SJSA1 (cell line): Measurements from ENCODE around the gene MINDY4. TPM values are rescaled to one million over a fixed set of nuclear protein-coding genes. Genes with fewer than 3 reads are reported as not detected.

ENCODE experiments used
- DNase-seq, 2 experiments: peaks; one replicate each; pipeline ENCODE4 v3.0.0-alpha.2; 2015 to 2020; ENCODE audit warnings: low spot score in 2 of 2, low read depth in 1 of 2
- H3K27ac ChIP-seq: fragments of 250-450 bp; sonication (Bioruptor Pico); 2 replicates; pipeline ENCODE4 v1.5.1; 2020; ENCODE audit warnings: mild to moderate bottlenecking, moderate library complexity
- H3K27me3 ChIP-seq: fragments of 250-450 bp; sonication (Bioruptor Pico); replicated peaks from 2 replicates; pipeline ENCODE4 v1.5.1; 2020; ENCODE audit warnings: mild to moderate bottlenecking, moderate library complexity
- H3K36me3 ChIP-seq: fragments of 250-450 bp; sonication (Bioruptor Pico); 2 replicates; pipeline ENCODE4 v1.5.1; 2020; ENCODE audit warnings: mild to moderate bottlenecking
- H3K4me1 ChIP-seq: fragments of 250-450 bp; sonication (Bioruptor Pico); replicated peaks from 2 replicates; pipeline ENCODE4 v1.6.1; 2021; ENCODE audit warnings: mild to moderate bottlenecking
- H3K4me3 ChIP-seq: fragments of 250-450 bp; sonication (Bioruptor Pico); 2 replicates; pipeline ENCODE4 v1.5.1; 2020; ENCODE audit warnings: mild to moderate bottlenecking
- H3K9me3 ChIP-seq: fragments of 250-450 bp; sonication (Bioruptor Pico); replicated peaks from 2 replicates; pipeline ENCODE4 v1.5.1; 2020; ENCODE audit warnings: mild to moderate bottlenecking
- total RNA-seq: library from RNA; depleted of rRNA; stranded (reverse); fragments of >200 nt; shearing (Covaris generic); gene quantifications from 2 replicates; pipeline ENCODE4 v1.2.3, GENCODE V29; 2014; rRNA removed

MINDY4 gene
- total RNA-seq = 0.85 and 2.0 TPM in 2 replicates

DNA sequence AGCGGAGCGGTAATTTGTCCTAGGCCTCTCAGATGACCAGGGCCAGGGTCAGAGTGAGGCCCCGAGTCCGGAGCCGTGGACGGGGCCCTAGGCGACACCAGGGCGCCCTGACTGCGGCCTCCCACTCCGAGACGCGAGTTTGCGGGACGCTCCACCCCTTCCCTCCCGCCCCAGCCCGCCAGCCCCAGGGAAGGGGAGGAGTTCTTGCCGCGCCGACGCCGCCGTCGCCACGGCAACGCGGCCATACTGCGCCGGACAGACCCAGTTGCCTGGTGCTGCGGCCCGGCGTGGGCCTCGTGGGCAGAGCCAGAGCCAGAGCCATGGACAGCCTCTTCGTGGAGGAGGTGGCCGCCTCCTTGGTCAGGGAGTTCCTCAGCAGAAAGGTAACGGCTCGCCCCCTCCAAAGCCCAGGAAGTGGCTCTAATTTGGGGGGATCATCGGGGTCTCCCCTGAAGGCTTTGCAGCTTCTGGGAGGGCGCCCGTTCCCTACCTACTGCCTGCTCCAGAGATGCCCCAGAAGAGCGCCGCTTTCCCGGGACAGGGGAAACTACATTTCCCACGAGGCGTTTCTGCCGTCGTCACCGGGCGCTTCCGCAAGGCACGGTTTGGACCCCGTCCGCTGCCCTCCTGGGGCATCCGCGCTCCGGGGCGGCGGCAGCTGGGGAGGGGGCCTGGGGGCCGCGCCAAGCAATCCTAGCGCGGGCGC lies at the start of gene MINDY4:
TSS of gene MINDY4 (plus strand) at position 244 of the 706 bp plus-strand sequence. CDS start at position 321, 77 bp downstream.
- DNase-seq = peak; percentile 80 to 81
- no peaks in the 10 kb centered on the region for H3K27me3 ChIP-seq
- peak within 1 kb of the TSS; percentile 56 for H3K4me3 ChIP-seq
- H3K9me3 ChIP-seq = no peaks in the 10 kb centered on the region
- peaks cover 12% of the 10 kb centered on the region for H3K4me1 ChIP-seq
- H3K36me3 ChIP-seq = no peaks in the 10 kb centered on the region
- H3K27ac ChIP-seq = peak within 1 kb of the TSS; percentile 80

DNA sequence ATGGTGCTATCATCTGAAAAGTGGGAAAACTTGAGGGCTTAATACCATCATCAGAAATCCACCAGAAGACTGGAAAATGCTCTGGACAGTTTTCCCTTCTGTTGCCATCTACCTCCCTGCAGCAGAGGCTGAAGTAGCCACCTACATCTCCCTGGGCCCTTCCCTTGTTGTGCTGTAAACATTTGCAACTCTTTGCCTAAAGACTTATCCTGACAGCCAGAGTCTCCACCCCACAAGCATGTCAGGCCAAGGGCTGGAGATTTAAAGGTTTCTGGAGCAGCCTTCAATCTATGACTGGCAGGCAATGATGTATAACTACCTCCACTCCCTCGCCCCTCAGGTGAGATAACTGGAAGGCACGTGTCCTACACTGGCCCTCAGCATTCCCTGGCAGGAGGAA lies 49.0 kb upstream of the MINDY4 start:
- Histone ChIP-seq H3K9me3 (peaks cover 4% of the 10 kb centered on the region; the same call in 1 of the 2 replicates), H3K36me3 (no peaks in the 10 kb centered on the region), H3K4me3 (no peak overlapping the region), H3K27ac (no peak overlapping the region), H3K27me3 (peaks cover 12% of the 10 kb centered on the region), H3K4me1 (no peaks in the 10 kb centered on the region)
- DNase-seq = no peak

DNA sequence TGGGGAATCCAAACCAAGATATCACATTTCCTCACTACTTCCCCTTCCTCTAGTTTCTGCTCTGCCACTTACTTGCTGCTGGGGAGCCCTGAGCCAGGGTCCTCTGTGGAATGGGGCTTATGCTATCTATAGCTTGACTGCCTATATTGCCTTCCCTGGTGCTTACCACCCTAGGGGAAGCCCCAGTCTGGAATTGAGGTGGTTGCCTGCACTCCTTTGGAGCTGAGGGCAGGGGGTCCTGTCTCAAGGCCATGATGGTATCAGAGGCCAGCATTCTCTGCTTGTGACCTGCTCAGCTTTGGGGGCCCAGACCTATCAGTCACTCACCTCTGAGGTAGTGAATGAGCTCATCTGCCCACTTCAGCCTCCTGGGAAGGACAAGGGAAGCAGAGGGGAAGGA lies 48.5 kb upstream of the MINDY4 start:
- peaks cover 12% of the 10 kb centered on the region for H3K27me3 ChIP-seq
- H3K4me1 ChIP-seq = no peaks in the 10 kb centered on the region
- DNase-seq = no peak
- no peaks in the 10 kb centered on the region for H3K36me3 ChIP-seq
- H3K27ac ChIP-seq = no peak overlapping the region
- H3K4me3 ChIP-seq = no peak overlapping the region
- peaks cover 4% of the 10 kb centered on the region; the same call in 1 of the 2 replicates for H3K9me3 ChIP-seq

DNA sequence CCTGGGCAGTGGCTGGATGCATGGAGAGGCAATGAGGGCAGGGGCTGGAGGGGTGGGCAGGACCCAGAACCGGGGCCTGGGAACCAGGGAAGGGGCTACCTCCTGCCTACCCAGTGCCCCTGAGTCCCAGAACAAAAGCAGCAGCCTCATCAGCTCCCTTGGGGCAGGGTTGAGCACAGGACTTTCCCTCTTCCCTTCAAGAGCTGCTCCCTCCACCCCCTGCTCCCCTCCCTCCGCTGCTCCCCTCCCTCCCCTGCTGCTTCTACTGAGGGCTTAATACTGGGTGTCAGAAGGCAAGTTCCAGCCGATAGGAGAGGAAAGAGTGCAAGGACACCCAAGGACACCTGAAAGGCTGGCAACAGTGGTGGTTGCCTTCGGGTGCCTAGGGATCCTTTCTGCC lies 47.4 kb upstream of the MINDY4 start:
- Histone ChIP-seq H3K9me3 (no peaks in the 10 kb centered on the region), H3K27ac (no peak overlapping the region), H3K36me3 (no peaks in the 10 kb centered on the region), H3K4me3 (no peak overlapping the region), H3K4me1 (no peaks in the 10 kb centered on the region), H3K27me3 (peaks cover 18% of the 10 kb centered on the region)
- no peak for DNase-seq

DNA sequence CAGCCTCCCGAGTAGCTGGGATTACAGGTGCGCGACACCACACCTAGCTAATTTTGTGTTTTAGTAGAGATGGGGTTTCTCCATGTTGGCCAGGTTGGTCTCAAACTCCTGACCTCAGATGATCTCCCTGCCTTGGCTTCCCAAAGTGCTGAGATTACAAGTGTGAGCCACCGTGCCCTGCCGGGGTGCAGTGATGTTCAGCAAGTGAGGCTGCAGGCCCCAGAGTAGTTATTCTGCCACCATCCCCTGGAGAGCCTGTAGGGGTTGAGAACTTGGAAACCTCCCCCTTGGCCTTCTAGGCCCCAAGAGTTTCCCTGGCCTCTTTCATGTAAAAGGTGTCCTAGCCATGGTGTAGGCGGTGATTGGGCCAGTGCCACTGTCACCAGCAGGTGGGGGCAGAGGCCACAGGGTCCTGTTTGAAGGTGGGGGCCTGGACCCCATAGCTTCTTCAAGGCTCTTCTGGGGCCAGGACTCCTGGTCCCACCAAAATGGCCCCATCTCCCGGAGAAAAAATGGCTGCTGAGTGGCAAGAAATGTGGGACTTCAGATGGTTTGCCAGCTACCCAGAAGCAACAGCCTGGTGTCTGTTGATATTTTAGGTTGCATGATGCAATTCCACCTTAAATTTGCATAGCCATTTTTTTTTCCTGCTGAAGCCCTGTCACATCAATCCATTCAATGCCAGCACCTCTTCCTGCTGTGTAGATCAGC lies 44.8 kb upstream of the MINDY4 start:
- DNase-seq = no peak
- no peak overlapping the region for H3K4me3 ChIP-seq
- H3K36me3 ChIP-seq = no peaks in the 10 kb centered on the region
- peaks cover 37% of the 10 kb centered on the region for H3K27me3 ChIP-seq
- H3K4me1 ChIP-seq = no peaks in the 10 kb centered on the region
- no peaks in the 10 kb centered on the region; the same call in 1 of the 2 replicates for H3K9me3 ChIP-seq
- no peak overlapping the region for H3K27ac ChIP-seq

DNA sequence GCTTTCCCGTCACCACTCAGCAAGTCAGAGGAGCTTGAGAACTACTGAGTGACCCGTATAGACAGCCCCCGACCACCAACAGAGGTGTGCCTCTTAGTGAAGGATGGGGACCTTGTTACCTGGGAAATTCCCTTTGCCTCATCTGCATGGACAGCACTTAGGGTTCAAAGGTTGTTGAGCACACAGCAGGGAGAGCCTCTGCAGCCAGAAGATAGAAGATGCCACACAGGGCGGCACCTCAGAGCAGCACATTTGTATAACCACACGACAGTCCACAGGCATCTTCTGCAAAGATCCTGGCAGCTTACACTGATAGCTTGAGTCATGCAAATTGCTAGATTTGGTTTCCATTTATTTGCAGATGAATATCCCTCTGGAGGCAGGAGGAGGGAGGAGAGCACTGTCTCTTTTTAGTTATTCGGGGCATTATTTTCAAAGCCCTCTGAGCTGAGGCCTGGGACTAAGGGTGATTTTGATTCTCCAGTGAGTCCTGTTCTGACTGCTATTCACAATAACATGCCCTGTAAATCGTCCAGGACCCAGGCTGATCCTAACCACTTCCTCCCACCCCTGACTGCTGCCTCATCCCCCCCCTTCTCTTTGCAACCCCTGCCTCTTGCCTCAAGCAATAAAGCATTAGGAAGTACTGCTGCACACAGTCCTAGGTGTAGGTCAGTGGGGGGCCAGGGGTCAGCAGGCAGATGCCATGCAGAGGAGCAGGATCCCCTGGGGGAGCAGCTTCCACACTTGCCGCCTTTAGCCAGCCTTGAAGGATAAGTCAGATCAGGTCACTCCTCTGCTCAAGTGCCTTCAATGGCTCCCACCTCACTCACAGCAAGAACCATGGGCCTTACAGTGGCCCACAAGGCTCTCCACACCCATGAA lies 43.9 kb upstream of the MINDY4 start:
- Histone ChIP-seq H3K4me1 (no peaks in the 10 kb centered on the region), H3K36me3 (no peaks in the 10 kb centered on the region), H3K4me3 (no peak overlapping the region), H3K27ac (no peak overlapping the region), H3K27me3 (peaks cover 37% of the 10 kb centered on the region), H3K9me3 (no peaks in the 10 kb centered on the region; the same call in 1 of the 2 replicates)
- no peak for DNase-seq

DNA sequence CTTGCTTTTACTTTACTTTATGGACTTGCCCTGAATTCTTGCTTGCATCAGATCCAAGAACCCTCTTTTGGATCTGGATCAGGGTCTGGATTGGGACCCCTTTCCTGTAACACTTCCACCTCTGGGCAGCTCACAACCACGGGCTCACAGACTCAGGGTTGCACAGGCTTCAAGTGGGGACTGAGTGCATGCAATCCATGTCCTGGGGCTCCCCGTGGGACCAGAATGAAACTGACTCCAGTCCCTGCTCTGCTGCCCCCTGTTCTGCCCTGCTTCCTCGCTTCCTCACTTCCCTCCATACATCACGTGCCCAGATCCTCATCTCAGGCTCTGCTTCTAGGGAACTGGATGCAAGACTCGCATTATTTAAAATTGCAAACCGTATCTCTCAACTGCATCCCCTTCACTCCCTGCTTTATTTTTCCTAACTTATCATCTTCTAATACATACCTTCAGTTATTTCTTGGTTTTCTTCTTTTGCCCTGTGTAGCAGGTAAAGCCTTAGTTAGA lies 42.6 kb upstream of the MINDY4 start:
- Histone ChIP-seq H3K27me3 (peaks cover 41% of the 10 kb centered on the region), H3K4me1 (no peaks in the 10 kb centered on the region), H3K4me3 (no peak overlapping the region), H3K27ac (no peak overlapping the region), H3K9me3 (no peaks in the 10 kb centered on the region; the same call in 1 of the 2 replicates), H3K36me3 (no peaks in the 10 kb centered on the region)
- DNase-seq = no peak

DNA sequence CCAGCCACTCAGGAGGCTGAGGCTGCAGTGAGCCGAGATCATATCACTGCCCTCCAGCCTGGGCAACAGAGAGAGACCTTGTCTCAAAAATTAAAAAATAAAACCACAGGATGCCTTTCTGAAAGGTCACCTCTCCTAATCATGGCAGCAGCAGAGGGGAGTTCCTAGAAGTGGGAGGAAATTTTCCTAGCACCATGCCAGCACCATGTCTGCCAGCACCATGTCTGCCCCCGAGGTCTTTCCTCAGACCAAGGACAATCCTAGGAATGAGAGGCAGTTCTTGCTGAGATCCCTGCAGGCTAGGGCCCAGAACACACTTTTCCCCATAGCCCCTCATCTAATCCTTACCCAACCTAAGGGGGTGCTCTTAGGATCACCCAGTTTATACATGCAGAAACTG lies 41.6 kb upstream of the MINDY4 start:
- no peaks in the 10 kb centered on the region for H3K4me1 ChIP-seq
- no peaks in the 10 kb centered on the region; the same call in 1 of the 2 replicates for H3K9me3 ChIP-seq
- H3K27ac ChIP-seq = no peak overlapping the region
- H3K4me3 ChIP-seq = no peak overlapping the region
- DNase-seq = no peak
- peaks cover 39% of the 10 kb centered on the region for H3K27me3 ChIP-seq
- no peaks in the 10 kb centered on the region for H3K36me3 ChIP-seq

DNA sequence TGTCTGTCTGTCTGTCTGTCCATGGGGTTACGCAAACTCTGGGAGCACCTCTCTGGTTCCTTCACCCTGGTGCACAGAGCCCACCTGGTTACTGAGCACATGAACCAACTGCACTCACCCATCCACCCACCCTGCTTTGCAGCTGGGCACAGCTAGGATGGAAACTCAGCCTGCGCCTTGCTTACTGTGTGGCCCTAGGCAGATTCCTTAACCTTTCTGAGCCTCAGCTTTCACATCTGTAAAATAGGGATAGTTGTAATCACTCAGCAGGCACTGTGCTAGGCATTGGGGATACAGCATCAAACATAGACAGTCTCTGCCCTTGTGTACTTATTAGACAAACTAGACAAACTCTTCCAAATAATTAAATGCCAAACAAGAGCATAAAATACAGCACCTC lies 41.1 kb upstream of the MINDY4 start:
- H3K4me1 ChIP-seq = no peaks in the 10 kb centered on the region
- no peaks in the 10 kb centered on the region for H3K36me3 ChIP-seq
- no peak overlapping the region for H3K27ac ChIP-seq
- no peak for DNase-seq
- H3K4me3 ChIP-seq = no peak overlapping the region
- peaks cover 35% of the 10 kb centered on the region for H3K27me3 ChIP-seq
- H3K9me3 ChIP-seq = no peaks in the 10 kb centered on the region; the same call in 1 of the 2 replicates

DNA sequence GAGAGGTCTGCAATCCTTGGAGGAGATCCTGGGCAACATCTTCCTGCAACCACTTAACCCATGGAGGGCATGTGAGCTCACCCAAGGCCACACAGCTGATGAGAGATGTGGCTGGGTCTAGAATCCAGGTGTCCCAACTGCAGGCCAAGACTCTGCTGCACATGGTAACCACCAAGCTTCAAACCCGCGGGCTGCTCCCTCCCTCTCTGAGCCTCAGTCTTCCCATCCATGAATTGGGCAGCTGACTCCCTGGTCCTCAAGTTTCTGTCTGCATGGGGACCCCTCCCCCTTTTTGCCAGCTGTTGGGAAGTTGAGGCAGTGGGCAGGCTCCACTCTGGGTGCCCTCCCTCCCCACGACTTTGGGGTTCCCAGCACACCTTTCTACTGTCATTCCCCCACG lies 40.2 kb upstream of the MINDY4 start:
- no peaks in the 10 kb centered on the region; the same call in 1 of the 2 replicates for H3K9me3 ChIP-seq
- H3K36me3 ChIP-seq = no peaks in the 10 kb centered on the region
- H3K4me1 ChIP-seq = no peaks in the 10 kb centered on the region
- peaks cover 30% of the 10 kb centered on the region for H3K27me3 ChIP-seq
- DNase-seq = no peak
- no peak overlapping the region for H3K27ac ChIP-seq
- no peak overlapping the region for H3K4me3 ChIP-seq

DNA sequence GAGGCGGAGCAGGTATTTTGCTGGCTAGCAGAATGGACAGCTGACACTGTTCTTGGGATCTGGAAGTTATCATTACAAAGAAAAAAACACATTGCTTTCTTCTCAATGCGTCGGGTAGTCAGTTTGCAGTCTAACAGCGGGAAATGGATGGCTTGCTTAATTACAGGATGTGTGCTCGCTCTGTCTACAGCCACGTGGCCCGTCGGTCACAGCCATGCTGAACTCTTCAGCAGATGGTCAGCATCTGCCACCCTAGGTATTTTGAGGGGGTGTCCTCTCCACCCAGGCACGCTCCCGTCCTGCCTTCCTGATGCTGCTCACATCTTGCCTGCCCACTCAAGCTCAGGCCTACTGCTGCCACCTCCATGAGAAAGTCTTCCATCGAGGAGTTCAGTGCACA lies 39.6 kb upstream of the MINDY4 start:
- Histone ChIP-seq H3K27me3 (peaks cover 30% of the 10 kb centered on the region), H3K36me3 (no peaks in the 10 kb centered on the region), H3K9me3 (no peaks in the 10 kb centered on the region; the same call in 1 of the 2 replicates), H3K27ac (no peak overlapping the region), H3K4me1 (no peaks in the 10 kb centered on the region), H3K4me3 (no peak overlapping the region)
- no peak for DNase-seq

DNA sequence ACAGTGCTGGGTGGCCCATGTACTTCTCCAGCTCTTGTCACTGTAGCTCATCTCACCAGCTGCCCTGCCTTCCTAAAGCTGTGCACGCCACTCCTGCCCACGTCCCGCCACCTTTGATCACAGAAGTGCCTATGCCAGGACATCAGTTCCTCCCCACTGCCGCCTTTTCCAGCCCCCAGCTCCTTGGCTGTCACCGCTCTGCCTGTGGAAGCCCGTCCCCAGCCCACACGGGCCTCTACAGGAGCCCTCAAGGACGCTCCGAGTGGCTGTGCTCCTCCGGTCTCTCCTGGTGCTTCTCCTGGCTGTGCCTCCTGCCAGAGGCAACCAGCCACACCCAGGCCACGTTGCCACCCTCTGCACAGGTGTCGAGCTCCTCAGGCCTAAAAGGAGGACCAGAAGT lies 38.6 kb upstream of the MINDY4 start:
- no peaks in the 10 kb centered on the region for H3K4me1 ChIP-seq
- no peaks in the 10 kb centered on the region for H3K36me3 ChIP-seq
- no peak overlapping the region for H3K27ac ChIP-seq
- peaks cover 30% of the 10 kb centered on the region for H3K27me3 ChIP-seq
- no peak for DNase-seq
- no peaks in the 10 kb centered on the region; the same call in 1 of the 2 replicates for H3K9me3 ChIP-seq
- H3K4me3 ChIP-seq = no peak overlapping the region

DNA sequence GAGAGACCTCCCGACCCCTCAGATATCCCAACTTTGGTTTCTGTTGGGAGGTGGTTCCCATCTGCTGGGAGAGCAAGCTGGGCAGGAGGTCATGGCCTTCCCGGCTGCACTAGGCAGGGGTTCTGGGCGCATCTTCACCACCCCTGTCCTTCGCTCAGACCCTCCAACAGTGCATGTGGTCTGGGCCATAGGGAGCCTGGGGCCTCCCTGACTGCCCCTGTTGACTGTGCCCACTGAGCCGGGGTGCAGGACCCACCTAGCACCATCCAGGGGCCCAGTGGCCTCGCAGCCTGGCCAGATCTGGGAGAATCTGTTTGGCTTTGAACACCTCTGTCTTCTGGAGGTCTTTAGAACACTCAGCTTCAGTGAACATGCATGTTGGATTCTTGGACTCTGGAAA lies 38.0 kb upstream of the MINDY4 start:
- no peaks in the 10 kb centered on the region for H3K36me3 ChIP-seq
- no peaks in the 10 kb centered on the region for H3K4me1 ChIP-seq
- no peak overlapping the region for H3K4me3 ChIP-seq
- no peaks in the 10 kb centered on the region; the same call in 1 of the 2 replicates for H3K9me3 ChIP-seq
- peaks cover 29% of the 10 kb centered on the region for H3K27me3 ChIP-seq
- no peak overlapping the region for H3K27ac ChIP-seq
- DNase-seq = no peak
